Astrocyte (in vitro differentiated cells and primary cell): Measurements from ENCODE around the gene ACSL4. TPM values are rescaled to one million over a fixed set of nuclear protein-coding genes. Genes with fewer than 3 reads are reported as not detected.

Experiments
- DNase-seq: peaks from one replicate; pipeline ENCODE4 v3.0.0-alpha.2; 2010; ENCODE audit warnings: low read depth
- FAIRE-seq: peaks from 2 replicates; lab custom pipeline; 2011; peaks lifted over from hg19 to GRCh38; lab: Jason Lieb, UNC
- H2AFZ ChIP-seq: 2 replicates; pipeline ENCODE4 v1.6.0; 2012; ENCODE audit warnings: low read depth, low read length, inconsistent platforms
- H3K27ac ChIP-seq: 2 replicates; pipeline ENCODE4 v1.5.1; 2011; ENCODE audit warnings: low read depth, low read length, inconsistent platforms
- H3K27me3 ChIP-seq: 2 replicates; pipeline ENCODE4 v1.6.0; 2011; ENCODE audit warnings: low read length, inconsistent platforms; ENCODE audit not compliant: insufficient read depth
- H3K36me3 ChIP-seq: 2 replicates; pipeline ENCODE4 v1.5.1; 2011; ENCODE audit warnings: low read length, inconsistent platforms; ENCODE audit not compliant: insufficient read depth
- H3K4me1 ChIP-seq: 2 replicates; pipeline ENCODE4 v1.5.1; 2011; ENCODE audit warnings: low read length, inconsistent platforms; ENCODE audit not compliant: insufficient read depth
- H3K4me2 ChIP-seq: 2 replicates; pipeline ENCODE4 v1.6.0; 2012; ENCODE audit warnings: low read length, inconsistent platforms
- H3K4me3 ChIP-seq: 2 replicates; pipeline ENCODE4 v1.5.1; 2011; ENCODE audit warnings: low read depth, mild to moderate bottlenecking, low read length, inconsistent platforms; ENCODE audit not compliant: insufficient read depth
- H3K79me2 ChIP-seq: 2 replicates; pipeline ENCODE4 v1.6.0; 2012; ENCODE audit warnings: mild to moderate bottlenecking, low read length, inconsistent platforms; ENCODE audit not compliant: insufficient read depth
- H3K9ac ChIP-seq: 2 replicates; pipeline ENCODE4 v1.6.0; 2012; ENCODE audit warnings: mild to moderate bottlenecking, low read length, inconsistent platforms
- H3K9me3 ChIP-seq: 2 replicates; pipeline ENCODE4 v1.5.1; 2012; ENCODE audit warnings: low read depth, mild to moderate bottlenecking, low read length, inconsistent platforms; ENCODE audit not compliant: insufficient read depth
- H4K20me1 ChIP-seq: 2 replicates; pipeline ENCODE4 v1.6.0; 2012; ENCODE audit warnings: low read length, inconsistent platforms; ENCODE audit not compliant: insufficient read depth
- H3K27ac Mint-ChIP-seq: one replicate; pipeline ENCODE4 v1.8.0; 2021; ENCODE audit warnings: mild to moderate bottlenecking, mixed read lengths; ENCODE audit not compliant: unreplicated experiment
- H3K27me3 Mint-ChIP-seq: one replicate; pipeline ENCODE4 v1.8.0; 2021; ENCODE audit warnings: low read depth, mixed read lengths; ENCODE audit not compliant: unreplicated experiment
- H3K36me3 Mint-ChIP-seq: one replicate; pipeline ENCODE4 v1.8.0; 2021; ENCODE audit warnings: low read depth, mixed read lengths; ENCODE audit not compliant: unreplicated experiment
- H3K4me1 Mint-ChIP-seq: one replicate; pipeline ENCODE4 v1.8.0; 2021; ENCODE audit warnings: low read depth, mixed read lengths; ENCODE audit not compliant: unreplicated experiment
- H3K4me3 Mint-ChIP-seq: one replicate; pipeline ENCODE4 v1.8.0; 2021; ENCODE audit warnings: mild to moderate bottlenecking, moderate library complexity, mixed read lengths; ENCODE audit not compliant: unreplicated experiment
- H3K9me3 Mint-ChIP-seq: one replicate; pipeline ENCODE4 v1.8.0; 2021; ENCODE audit warnings: mild to moderate bottlenecking, mixed read lengths; ENCODE audit not compliant: unreplicated experiment
- CTCF ChIP-seq: IDR thresholded peaks from 2 replicates; pipeline ENCODE4 v1.5.1; 2011; ENCODE audit warnings: low read depth, mild to moderate bottlenecking, inconsistent platforms, low read length, moderate library complexity; ENCODE audit not compliant: insufficient read depth
- EZH2 ChIP-seq: IDR thresholded peaks from 2 replicates; pipeline ENCODE4 v1.6.1; 2012; ENCODE audit warnings: mild to moderate bottlenecking, low read length, inconsistent platforms; ENCODE audit not compliant: insufficient read depth
- total RNA-seq: library from RNA; stranded (reverse); gene quantifications from 2 replicates; pipeline ENCODE4 v1.2.1, GENCODE V29; 2021

ACSL4 gene
- total RNA-seq, 1 donor from 2014 or later = 99.4 TPM

- Histone ChIP-seq H3K27me3 (no peaks in the 10 kb centered on the region), H3K4me1 (no peaks in the 10 kb centered on the region), H3K36me3 (no peaks in the 10 kb centered on the region), H4K20me1 (no peaks in the 10 kb centered on the region), H3K9ac (no peak overlapping the region), H3K9me3 (no peaks in the 10 kb centered on the region), H2AFZ (no peak overlapping the region), H3K79me2 (no peaks in the 10 kb centered on the region), H3K4me3 (no peak overlapping the region), H3K4me2 (no peak overlapping the region), H3K27ac (no peak overlapping the region)
- FAIRE-seq (no peak), DNase-seq (no peak)
- TF ChIP-seq EZH2 = no peak
- TF ChIP-seq CTCF = no peak
- no peak overlapping the region for H3K4me3 Mint-ChIP-seq
- H3K9me3 Mint-ChIP-seq = no peaks in the 10 kb centered on the region
- H3K27ac Mint-ChIP-seq = no peak overlapping the region
- H3K4me1 Mint-ChIP-seq = no peaks in the 10 kb centered on the region
- H3K27me3 Mint-ChIP-seq = no peaks in the 10 kb centered on the region
- H3K36me3 Mint-ChIP-seq = no peaks in the 10 kb centered on the region
Measured at GRCh38 chrX:109596015-109596414, 137.0 kb downstream of the ACSL4 start.

Other genes starting within 250 kb of the ACSL4 start
- gene NXT2, start 196.4 kb downstream of the ACSL4 start, total RNA-seq = 3.9 and 4.2 TPM in 2 replicates
- gene KCNE5, start 108.1 kb downstream of the ACSL4 start, total RNA-seq = 0.46 and 1.3 TPM in 2 replicates